Measurements from ENCODE around the gene KCNJ16.

- TF ChIP-seq ZNF184 (CRISPR knock-in tag; IDR thresholded peaks at IDR 0.05) (no peak), NBN (IDR thresholded peaks at IDR 0.05; ENCODE audit: low read depth) (no peak), ZBED1 (IDR thresholded peaks at IDR 0.05) (no peak), PATZ1 (CRISPR knock-in tag; IDR thresholded peaks at IDR 0.05; ENCODE audit: borderline replicate concordance) (no peak), ZNF830 (CRISPR knock-in tag; IDR thresholded peaks at IDR 0.05) (no peak), MYNN (IDR thresholded peaks at IDR 0.05) (no peak), MYNN (CRISPR knock-in tag; IDR thresholded peaks at IDR 0.05) (no peak), RAD21 (CRISPR knock-in tag; conservative IDR thresholded peaks at IDR 0.05 in 1 of 2, IDR thresholded peaks at IDR 0.05 in 1 of 2) (no peak), POU5F1 (IDR thresholded peaks at IDR 0.05; ENCODE audit: borderline replicate concordance, low read depth, low read length, partially characterized antibody) (no peak), NFIC (IDR thresholded peaks at IDR 0.05) (no peak), GATAD2A (IDR thresholded peaks at IDR 0.05) (no peak), MEF2A (IDR thresholded peaks at IDR 0.05; ENCODE audit: control insufficient read depth, low read depth, low read length) (no peak), ZBTB33 (CRISPR knock-in tag; IDR thresholded peaks at IDR 0.05) (no peak), C11orf30 (IDR thresholded peaks at IDR 0.05; ENCODE audit: low read depth) (no peak), ADNP (tag; IDR thresholded peaks at IDR 0.05) (no peak)
These were observed 97.9 kb downstream of the KCNJ16 start for GRCh38 chr17:70172923-70173322.
